Measurements from ENCODE around the gene MOGAT3. TPM values are rescaled to one million over a fixed set of nuclear protein-coding genes. Genes with fewer than 3 reads are reported as not detected.

The MOGAT3 gene
- total and polyA plus RNA-seq, 8 donors, result 0.07 to 0.11 (median 0.08) TPM; not detected in 3

DNA sequence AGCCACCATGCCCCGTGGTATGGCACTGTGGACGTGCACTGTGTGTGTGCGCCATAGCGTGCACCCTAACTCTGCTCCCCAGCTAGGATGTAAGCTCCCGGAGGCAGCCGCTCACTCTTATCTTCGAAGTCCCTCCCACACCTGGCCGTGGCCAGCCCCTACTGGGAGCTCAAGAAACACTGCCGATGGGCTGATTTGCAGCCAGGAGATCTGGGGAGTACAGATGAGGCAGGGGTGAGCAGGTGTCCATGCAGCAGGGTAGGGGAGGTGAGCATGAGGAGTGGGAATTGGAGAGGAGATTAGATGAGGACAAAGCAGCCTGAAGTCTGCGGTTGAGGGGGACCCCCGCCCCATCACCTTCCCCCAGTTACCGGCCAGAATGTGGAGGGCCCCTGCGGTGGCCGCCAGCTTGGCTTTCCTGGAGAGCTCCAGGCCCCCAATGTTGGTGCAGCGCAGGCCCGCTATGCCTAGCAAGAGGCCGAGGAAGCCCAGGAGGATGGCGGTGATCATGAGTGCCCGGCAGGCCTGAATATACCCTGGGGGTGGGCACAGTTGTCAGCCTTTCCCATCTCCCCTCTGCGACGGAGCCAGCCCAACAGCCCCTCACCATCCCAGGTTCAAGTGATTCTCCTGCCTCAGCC is 33.2 kb upstream of the MOGAT3 start:
- ATAC-seq (no peak), DNase-seq (no peak)
- no peaks in the 10 kb centered on the region for H3K27me3 ChIP-seq
- no peaks in the 10 kb centered on the region for H3K9me3 ChIP-seq
- H3K4me1 ChIP-seq, result peaks cover 0 to 33% of the 10 kb centered on the region in 2 donors
- TF ChIP-seq, protein P1, sequence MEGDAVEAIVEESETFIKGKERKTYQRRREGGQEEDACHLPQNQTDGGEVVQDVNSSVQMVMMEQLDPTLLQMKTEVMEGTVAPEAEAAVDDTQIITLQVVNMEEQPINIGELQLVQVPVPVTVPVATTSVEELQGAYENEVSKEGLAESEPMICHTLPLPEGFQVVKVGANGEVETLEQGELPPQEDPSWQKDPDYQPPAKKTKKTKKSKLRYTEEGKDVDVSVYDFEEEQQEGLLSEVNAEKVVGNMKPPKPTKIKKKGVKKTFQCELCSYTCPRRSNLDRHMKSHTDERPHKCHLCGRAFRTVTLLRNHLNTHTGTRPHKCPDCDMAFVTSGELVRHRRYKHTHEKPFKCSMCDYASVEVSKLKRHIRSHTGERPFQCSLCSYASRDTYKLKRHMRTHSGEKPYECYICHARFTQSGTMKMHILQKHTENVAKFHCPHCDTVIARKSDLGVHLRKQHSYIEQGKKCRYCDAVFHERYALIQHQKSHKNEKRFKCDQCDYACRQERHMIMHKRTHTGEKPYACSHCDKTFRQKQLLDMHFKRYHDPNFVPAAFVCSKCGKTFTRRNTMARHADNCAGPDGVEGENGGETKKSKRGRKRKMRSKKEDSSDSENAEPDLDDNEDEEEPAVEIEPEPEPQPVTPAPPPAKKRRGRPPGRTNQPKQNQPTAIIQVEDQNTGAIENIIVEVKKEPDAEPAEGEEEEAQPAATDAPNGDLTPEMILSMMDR (IDR thresholded peaks at IDR 0.05), result no peak
- H3K27ac ChIP-seq, result no peak overlapping the region
- H3K4me3 ChIP-seq, result no peak overlapping the region
- H3K36me3 ChIP-seq, result peaks cover 0 to 42% of the 10 kb centered on the region in 2 donors
- intact Hi-C loops (cut with DNase I), result no loop called here

DNA sequence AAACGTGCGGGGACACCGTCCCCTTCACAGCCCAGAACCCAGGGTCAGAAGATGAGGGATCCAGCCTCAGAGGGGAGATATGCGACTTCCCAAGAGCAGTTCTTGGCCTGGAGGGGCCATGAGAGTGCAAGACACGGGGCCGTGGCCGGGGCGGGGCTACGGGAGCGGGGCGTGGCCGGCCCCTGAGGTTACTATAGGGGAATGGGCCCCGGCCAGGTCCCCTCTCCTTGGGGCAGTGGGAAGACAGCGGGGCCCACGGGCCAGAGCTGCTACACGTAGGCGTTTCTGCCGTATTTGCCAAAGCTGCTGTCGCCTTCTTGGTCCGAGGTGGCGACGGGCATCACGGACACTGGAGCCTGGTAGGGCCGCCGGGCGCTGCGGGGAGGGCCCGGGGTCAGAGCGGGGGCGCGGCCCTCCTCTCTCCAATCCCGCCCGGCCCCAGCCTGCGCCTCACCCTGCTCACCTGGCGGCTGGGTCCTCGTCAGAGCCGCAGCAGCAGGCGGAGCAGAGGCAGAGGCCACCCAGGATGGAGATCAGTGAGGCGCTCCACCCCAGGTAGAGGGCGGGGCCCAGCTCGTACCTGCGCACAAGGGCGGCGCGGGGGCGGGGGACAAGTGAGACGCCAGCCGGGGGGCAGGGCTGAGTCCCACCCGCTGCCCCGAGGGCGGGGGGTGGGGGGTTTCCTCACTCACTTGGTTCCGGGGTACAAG is 31.5 kb upstream of the MOGAT3 start:
- Histone ChIP-seq H3K9me3 (no peaks in the 10 kb centered on the region), H3K4me1 (peaks cover 0 to 15% of the 10 kb centered on the region in 2 donors), H3K27ac (peak overlapping the region; percentile 59 to 67), H3K27me3 (no peaks in the 10 kb centered on the region), H3K4me3 (peak overlapping the region; percentile 17 to 41), H3K36me3 (peaks cover 0 to 43% of the 10 kb centered on the region in 2 donors)
- DNase-seq, result peak in 2 of 4 donors; percentile 71 to 89
- TF ChIP-seq, protein P1 (IDR thresholded peaks at IDR 0.05), result no peak
- intact Hi-C loops (cut with DNase I), result no loop called here
- peak; percentile 94 for ATAC-seq

DNA sequence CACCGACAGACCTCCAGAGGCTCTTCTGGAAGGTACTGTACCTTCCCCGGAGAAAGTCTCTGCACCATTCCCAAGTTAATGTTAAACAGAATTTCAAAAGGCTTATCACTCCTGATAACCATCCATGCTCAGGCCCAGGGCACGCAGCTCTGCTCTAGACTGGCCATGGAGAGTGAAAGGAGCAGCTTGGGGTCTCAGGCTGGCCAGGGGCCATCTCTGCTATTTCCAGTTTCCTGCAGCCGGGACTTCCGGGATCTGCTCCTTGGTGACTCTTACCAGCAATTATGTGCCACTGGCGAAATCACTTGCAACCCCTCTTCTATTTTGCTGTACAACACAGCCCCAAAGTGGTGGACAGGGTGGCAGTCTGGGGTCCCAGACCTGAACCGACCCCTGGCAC is 30.8 kb upstream of the MOGAT3 start:
- Histone ChIP-seq H3K9me3 (no peaks in the 10 kb centered on the region), H3K4me1 (peaks cover 0 to 13% of the 10 kb centered on the region in 2 donors)
- no peak for DNase-seq

DNA sequence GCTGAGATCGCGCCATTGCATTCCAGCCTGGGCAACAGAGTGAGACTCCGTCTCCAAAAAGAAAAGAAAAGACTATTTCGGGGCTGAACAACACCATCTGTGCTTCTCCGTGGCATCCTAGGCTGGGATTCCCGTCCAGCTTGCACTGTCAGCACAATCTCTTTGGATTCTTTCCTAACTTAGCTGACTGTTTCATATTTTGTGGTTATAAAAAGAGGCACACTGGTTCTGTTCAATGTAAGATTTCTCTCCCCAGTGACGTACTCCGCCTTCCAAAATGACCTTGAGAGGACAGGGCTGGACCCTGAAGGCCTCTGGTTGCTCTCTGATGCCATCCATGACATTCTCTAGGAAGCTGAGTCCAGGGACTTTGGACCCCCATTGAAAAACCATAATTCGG is 25.9 kb upstream of the MOGAT3 start:
- TF ChIP-seq, protein P1 (IDR thresholded peaks at IDR 0.05), result no peak
- H3K9me3 ChIP-seq, result no peaks in the 10 kb centered on the region
- DNase-seq (no peak), ATAC-seq (peak; percentile 44)
- no peaks in the 10 kb centered on the region for H3K27me3 ChIP-seq
- intact Hi-C loops (cut with DNase I), result no loop called here
- H3K4me1 ChIP-seq, result peaks cover 0 to 9% of the 10 kb centered on the region in 2 donors
- peak overlapping the region in 1 of 2 donors; percentile 19 for H3K27ac ChIP-seq
- H3K4me3 ChIP-seq, result no peak overlapping the region
- H3K36me3 ChIP-seq, result peaks cover 0 to 79% of the 10 kb centered on the region in 2 donors

More for the DNA sequence above, 30.8 kb upstream of the MOGAT3 start:
- intact Hi-C loops (cut with DNase I), result no loop called here
- ATAC-seq, result peak; percentile 2
- no peaks in the 10 kb centered on the region for H3K27me3 ChIP-seq
- TF ChIP-seq, protein P1 (IDR thresholded peaks at IDR 0.05), result no peak
- peaks cover 0 to 43% of the 10 kb centered on the region in 2 donors for H3K36me3 ChIP-seq
- peak overlapping the region; percentile 17 to 41 for H3K4me3 ChIP-seq
- H3K27ac ChIP-seq, result peak overlapping the region; percentile 59 to 67

DNA sequence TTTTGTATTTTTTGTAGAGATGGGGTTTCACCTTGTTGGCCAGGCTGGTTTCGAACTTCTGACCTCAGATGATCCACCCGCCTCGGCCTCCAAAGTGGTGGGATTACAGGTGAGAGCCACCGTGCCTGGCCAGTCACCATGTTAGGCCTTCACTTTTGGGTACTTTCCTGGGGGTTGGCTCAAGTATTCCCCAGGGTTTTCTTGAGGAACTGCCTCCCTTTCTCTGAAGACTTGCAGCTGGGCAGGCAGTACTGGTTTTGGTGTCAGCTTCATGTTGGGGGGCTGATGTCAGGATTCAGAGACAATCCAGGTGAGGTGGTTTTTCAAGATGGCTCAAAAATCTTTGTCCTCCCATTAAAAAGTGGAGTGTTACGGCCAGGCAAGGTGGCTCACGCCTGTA is 24.8 kb upstream of the MOGAT3 start:
- H3K36me3 ChIP-seq, result peaks cover 0 to 79% of the 10 kb centered on the region in 2 donors

More for the DNA sequence above, 24.8 kb upstream of the MOGAT3 start:
- Histone ChIP-seq H3K9me3 (no peaks in the 10 kb centered on the region), H3K27me3 (no peaks in the 10 kb centered on the region), H3K4me1 (peaks cover 0 to 9% of the 10 kb centered on the region in 2 donors), H3K4me3 (no peak overlapping the region), H3K27ac (no peak overlapping the region)
- TF ChIP-seq, protein P1 (IDR thresholded peaks at IDR 0.05), result no peak
- intact Hi-C loops (cut with DNase I), result no loop called here
- DNase-seq, result no peak
- ATAC-seq, result no peak
